NCI-H1694 (cell line): ENCODE data around the gene LMO2.

Experiments
- DNase-seq: peaks from one replicate; lab custom pipeline; 2025; lab: John Stamatoyannopoulos, UW

The LMO2 gene

GRCh38 chr11:33819278-33820035 is 72.4 kb downstream of the LMO2 start:
- DNase-seq, result no peak
